Sigmoid colon (tissue), 7 donors: ENCODE data around the gene DOCK1. TPM values are rescaled to one million over a fixed set of nuclear protein-coding genes. Genes with fewer than 3 reads are reported as not detected.

Source experiments
- DNase-seq: peaks from one replicate; pipeline ENCODE4 v3.0.0-alpha.2; 2019
- H3K27ac ChIP-seq, 4 donors: fragments of 200-600 bp; sonication (generic); one replicate each; pipeline ENCODE4 v1.5.1; 2016 to 2019; ENCODE audit warnings: mild to moderate bottlenecking in 1 of 4
- H3K27me3 ChIP-seq, 3 donors: fragments of 200-600 bp; sonication (generic); one replicate each; pipeline ENCODE4 v1.5.1; 2019; ENCODE audit warnings: mild to moderate bottlenecking in 1 of 3
- H3K36me3 ChIP-seq, 4 donors: fragments of 200-600 bp; sonication (generic); one replicate each; pipeline ENCODE4 v1.5.1; 2016 to 2019
- H3K4me1 ChIP-seq, 4 donors: fragments of 200-600 bp; sonication (generic); one replicate each; pipeline ENCODE4 v1.5.1; 2017 to 2019
- H3K4me3 ChIP-seq, 4 donors: fragments of 200-600 bp; sonication (generic); one replicate each; pipeline ENCODE4 v1.5.1; 2017 to 2019; ENCODE audit warnings: mild to moderate bottlenecking in 2 of 4, moderate library complexity in 1 of 4
- H3K9me3 ChIP-seq, 4 donors: fragments of 200-600 bp in 3 of 4; sonication (generic) in 3 of 4; one replicate each; pipeline versions ENCODE4 v1.5.1 to v1.6.1; 2013 to 2019
- EP300 ChIP-seq, 4 donors: sonication (generic); formaldehyde crosslinking; IDR thresholded peaks; one replicate each; pipeline ENCODE4 v1.6.1; 2017; ENCODE audit warnings: antibody characterized with exemption in 4 of 4
- POLR2A ChIP-seq, 2 donors: fragments of 450-650 bp; IDR thresholded peaks; one replicate each; pipeline ENCODE4 v1.6.1; 2016; ENCODE audit warnings: antibody characterized with exemption in 2 of 2, mild to moderate bottlenecking in 2 of 2, moderate library complexity in 2 of 2
- POLR2AphosphoS5 ChIP-seq, 4 donors: sonication (generic); formaldehyde crosslinking; IDR thresholded peaks; one replicate each; pipeline ENCODE4 v1.6.1; 2017; ENCODE audit warnings: antibody characterized with exemption in 4 of 4
- WGBS, 2 donors: extraction: QIAGEN DNeasy Blood & Tissue Kit; methylation state at CpG; one replicate each; pipeline ENCODE4 v1.1.7; 2013; 5-methylcytosine and 5-hydroxymethylcytosine counted together
- intact Hi-C: fragments of 100-400 bp; cut with DNase I; formaldehyde crosslinking; loops from one replicate; pipeline ENCODE4 v1.15.1; 2023
- polyA plus RNA-seq, 3 donors: library from polyadenylated mRNA; stranded (reverse); fragments of 200-250 nt; gene quantifications; one replicate each; pipeline ENCODE4 v1.2.3, GENCODE V29; 2013
- total RNA-seq, 4 donors: library from RNA; depleted of rRNA; stranded (reverse); fragments of >200 nt; gene quantifications; one replicate each; pipeline ENCODE4 v1.1.0, GENCODE V29; 2016
- TF ChIP-seq, protein P1 (sequence below), 4 experiments: fragments of 450-650 bp in 3 of 4; fragments of 200-600 bp in 1 of 4; IDR thresholded peaks; one replicate each; pipeline ENCODE4 v1.5.1; 2016 to 2019; ENCODE audit warnings: antibody characterized with exemption in 4 of 4, mild to moderate bottlenecking in 3 of 4, moderate library complexity in 2 of 4
- donor health status: healthy with polysubstance abuse.
- donor health status: Bipolar disorder and iron deficiency.
- donor health status: healthy.

DOCK1 gene
- total and polyA plus RNA-seq, 7 donors = 15.0 to 53.7 (median 40.2) TPM

DNA sequence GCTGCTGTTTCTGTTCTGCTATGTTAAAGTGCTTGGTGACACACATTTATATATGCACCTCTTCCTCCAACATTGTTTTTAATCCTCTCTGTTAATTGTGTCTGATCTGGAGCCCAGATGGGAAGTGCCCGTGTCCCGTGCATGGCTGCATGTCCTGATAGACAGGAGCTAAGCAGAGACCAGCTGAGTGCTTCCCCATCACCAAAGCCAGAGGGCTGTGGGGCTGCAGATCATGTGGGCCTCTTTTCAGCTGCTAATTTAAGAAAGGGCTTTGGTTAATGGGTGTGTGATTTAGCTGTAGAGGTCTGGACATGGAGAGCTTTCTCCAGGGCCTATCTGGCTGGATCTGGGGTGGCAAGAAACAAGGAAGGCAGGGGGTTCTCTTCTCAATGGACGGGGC, 547.3 kb downstream of the DOCK1 start:
- intact Hi-C loops = no loop called here
- Histone ChIP-seq H3K36me3 (peaks cover 4 to 53% (median 4%) of the 10 kb centered on the region in 4 donors), H3K9me3 (no peaks in the 10 kb centered on the region), H3K4me1 (no peaks in the 10 kb centered on the region), H3K27me3 (no peaks in the 10 kb centered on the region), H3K4me3 (no peak overlapping the region), H3K27ac (no peak overlapping the region)
- 74 to 80% methylated on average over 3 of the region's 3 CpGs for WGBS, 2 donors
- no peak for TF ChIP-seq EP300 (IDR thresholded peaks at IDR 0.05)
- TF ChIP-seq, protein P1, sequence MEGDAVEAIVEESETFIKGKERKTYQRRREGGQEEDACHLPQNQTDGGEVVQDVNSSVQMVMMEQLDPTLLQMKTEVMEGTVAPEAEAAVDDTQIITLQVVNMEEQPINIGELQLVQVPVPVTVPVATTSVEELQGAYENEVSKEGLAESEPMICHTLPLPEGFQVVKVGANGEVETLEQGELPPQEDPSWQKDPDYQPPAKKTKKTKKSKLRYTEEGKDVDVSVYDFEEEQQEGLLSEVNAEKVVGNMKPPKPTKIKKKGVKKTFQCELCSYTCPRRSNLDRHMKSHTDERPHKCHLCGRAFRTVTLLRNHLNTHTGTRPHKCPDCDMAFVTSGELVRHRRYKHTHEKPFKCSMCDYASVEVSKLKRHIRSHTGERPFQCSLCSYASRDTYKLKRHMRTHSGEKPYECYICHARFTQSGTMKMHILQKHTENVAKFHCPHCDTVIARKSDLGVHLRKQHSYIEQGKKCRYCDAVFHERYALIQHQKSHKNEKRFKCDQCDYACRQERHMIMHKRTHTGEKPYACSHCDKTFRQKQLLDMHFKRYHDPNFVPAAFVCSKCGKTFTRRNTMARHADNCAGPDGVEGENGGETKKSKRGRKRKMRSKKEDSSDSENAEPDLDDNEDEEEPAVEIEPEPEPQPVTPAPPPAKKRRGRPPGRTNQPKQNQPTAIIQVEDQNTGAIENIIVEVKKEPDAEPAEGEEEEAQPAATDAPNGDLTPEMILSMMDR (IDR thresholded peaks at IDR 0.05) = no peak
- TF ChIP-seq POLR2A (IDR thresholded peaks at IDR 0.05) = no peak
- no peak for TF ChIP-seq POLR2AphosphoS5 (IDR thresholded peaks at IDR 0.05)
- no peak for DNase-seq

DNA sequence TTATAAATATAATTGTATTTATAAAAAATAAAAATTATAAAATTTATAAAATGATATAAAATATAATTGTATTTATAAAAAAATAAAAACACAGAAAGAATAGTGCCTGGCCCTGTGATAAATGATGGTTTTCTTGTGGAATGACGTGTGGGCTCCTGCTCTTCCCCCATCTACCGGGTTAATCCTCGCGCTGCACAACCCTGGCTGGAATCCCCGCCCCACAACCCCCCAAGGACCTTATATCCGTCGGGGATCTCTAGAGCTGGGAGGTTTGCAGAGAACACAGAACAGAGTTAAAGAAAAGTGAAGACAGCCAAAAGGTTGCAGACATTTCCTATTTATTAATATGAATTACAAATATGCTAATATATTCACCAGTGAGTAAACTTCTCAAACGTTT, 548.5 kb downstream of the DOCK1 start:
- DNase-seq = no peak
- no peaks in the 10 kb centered on the region for H3K27me3 ChIP-seq
- 87 to 90% methylated on average over 8 of the region's 8 CpGs for WGBS, 2 donors
- peaks cover 0 to 42% (median 2%) of the 10 kb centered on the region in 4 donors for H3K36me3 ChIP-seq
- H3K9me3 ChIP-seq = no peaks in the 10 kb centered on the region
- intact Hi-C loops = no loop called here
- no peak overlapping the region for H3K4me3 ChIP-seq
- TF ChIP-seq POLR2AphosphoS5 (IDR thresholded peaks at IDR 0.05) = no peak
- no peak for TF ChIP-seq EP300 (IDR thresholded peaks at IDR 0.05)
- TF ChIP-seq POLR2A (IDR thresholded peaks at IDR 0.05) = no peak
- TF ChIP-seq, protein P1 (IDR thresholded peaks at IDR 0.05) = no peak
- no peak overlapping the region for H3K27ac ChIP-seq
- no peaks in the 10 kb centered on the region for H3K4me1 ChIP-seq

DNA sequence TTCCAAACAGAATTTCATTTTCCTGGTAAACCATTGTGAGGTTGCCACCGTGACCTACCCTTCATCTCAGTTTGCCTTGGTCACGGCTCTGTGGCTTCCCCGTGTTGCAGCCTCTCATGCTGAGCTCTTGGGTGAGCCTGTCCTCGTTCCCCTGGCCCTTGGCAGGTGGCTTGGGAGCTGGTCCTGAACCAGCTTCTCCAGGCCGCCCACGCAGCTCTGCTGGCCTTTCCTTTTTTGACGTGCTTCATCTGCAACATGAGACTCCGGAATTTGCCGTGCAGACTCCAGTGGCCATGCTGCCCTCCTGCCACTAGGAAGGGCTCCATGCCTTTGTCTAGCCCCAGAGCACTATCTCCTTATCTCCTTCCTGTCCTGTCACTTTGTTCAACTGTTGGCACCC, 550.9 kb downstream of the DOCK1 start:
- Histone ChIP-seq H3K4me3 (no peak overlapping the region), H3K27ac (no peak overlapping the region), H3K4me1 (no peaks in the 10 kb centered on the region), H3K36me3 (peaks cover 0 to 18% (median 0%) of the 10 kb centered on the region in 4 donors), H3K9me3 (peaks cover 0 to 5% (median 0%) of the 10 kb centered on the region in 4 donors), H3K27me3 (no peaks in the 10 kb centered on the region)
- 86 to 94% methylated on average over 9 of the region's 9 CpGs for WGBS, 2 donors
- DNase-seq = no peak
- TF ChIP-seq POLR2A (IDR thresholded peaks at IDR 0.05) = no peak
- TF ChIP-seq, protein P1 (IDR thresholded peaks at IDR 0.05) = no peak
- no peak for TF ChIP-seq POLR2AphosphoS5 (IDR thresholded peaks at IDR 0.05)
- no peak for TF ChIP-seq EP300 (IDR thresholded peaks at IDR 0.05)
- intact Hi-C loops = no loop called here

DNA sequence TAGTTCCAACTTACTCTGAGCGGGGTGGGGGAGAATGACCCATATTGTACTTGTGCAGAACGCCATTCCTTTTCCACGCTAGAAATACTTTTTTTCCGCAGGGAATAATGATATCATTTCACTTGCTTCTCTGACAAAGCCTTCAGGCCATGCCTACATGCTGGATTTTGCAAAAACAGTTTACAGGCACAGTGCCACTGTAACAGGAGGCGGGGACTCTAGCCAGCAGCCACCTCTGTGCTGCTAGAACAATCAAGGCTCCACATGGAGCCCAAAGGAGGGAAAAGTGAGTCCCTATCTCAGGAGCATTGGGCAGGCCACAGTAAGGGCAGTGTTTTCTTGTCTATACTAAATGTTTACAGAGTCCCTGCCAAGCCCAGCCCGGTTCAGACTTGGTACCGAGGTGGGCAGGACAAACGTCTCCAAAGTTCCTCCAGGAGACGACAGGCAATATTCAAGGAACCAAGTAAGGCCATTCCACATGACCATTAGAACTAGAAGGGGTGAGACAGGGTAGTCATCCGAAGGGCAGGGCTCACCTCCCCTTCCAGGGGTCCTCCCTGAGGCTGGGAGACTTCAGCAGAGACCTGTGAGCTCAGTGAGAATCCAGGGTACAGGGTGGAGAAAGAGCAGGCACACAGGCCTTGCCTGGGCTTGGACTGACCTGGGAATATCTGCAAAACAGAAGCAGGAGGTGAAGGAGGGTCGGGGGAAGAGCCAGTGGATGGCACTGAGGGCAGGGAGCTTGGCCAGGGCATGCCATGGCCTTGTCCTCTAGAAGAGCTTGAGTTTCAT, 553.0 kb downstream of the DOCK1 start:
- H3K27ac ChIP-seq = no peak overlapping the region

More for the DNA sequence above, 553.0 kb downstream of the DOCK1 start:
- TF ChIP-seq POLR2A (IDR thresholded peaks at IDR 0.05) (no peak), POLR2AphosphoS5 (IDR thresholded peaks at IDR 0.05) (no peak), EP300 (IDR thresholded peaks at IDR 0.05) (no peak)
- TF ChIP-seq, protein P1 (IDR thresholded peaks at IDR 0.05) = no peak
- no peak overlapping the region for H3K4me3 ChIP-seq
- no peak for DNase-seq
- H3K9me3 ChIP-seq = peaks cover 0 to 5% (median 0%) of the 10 kb centered on the region in 4 donors
- no peaks in the 10 kb centered on the region for H3K36me3 ChIP-seq
- no peaks in the 10 kb centered on the region for H3K27me3 ChIP-seq
- intact Hi-C loops = no loop called here
- 84 to 91% methylated on average over 11 of the region's 11 CpGs for WGBS, 2 donors
- no peaks in the 10 kb centered on the region for H3K4me1 ChIP-seq
